Measurements from ENCODE around the gene CHAF1A.

GRCh38 chr19:4443966-4444764 is 41.7 kb downstream of the CHAF1A start:
- TF ChIP-seq TAF1 (conservative IDR thresholded peaks at IDR 0.05) (no peak), CTCF (IDR thresholded peaks at IDR 0.05; ENCODE audit: low read depth, low read length, missing input control) (no peak)
